Measurements from ENCODE around the gene SF3B2. TPM values are rescaled to one million over a fixed set of nuclear protein-coding genes. Genes with fewer than 3 reads are reported as not detected.
A peak's percentile ranks its signal among the peaks of the same experiment; 100 is the strongest.
"Not testable (repeated sequence)": the region's sequence is repeated elsewhere in the genome, so short reads cannot be mapped to it uniquely, and the experiment has no call there.

Gene SF3B2
- total RNA-seq, 2 donors from 2014 or later = 112 to 255 TPM

DNA sequence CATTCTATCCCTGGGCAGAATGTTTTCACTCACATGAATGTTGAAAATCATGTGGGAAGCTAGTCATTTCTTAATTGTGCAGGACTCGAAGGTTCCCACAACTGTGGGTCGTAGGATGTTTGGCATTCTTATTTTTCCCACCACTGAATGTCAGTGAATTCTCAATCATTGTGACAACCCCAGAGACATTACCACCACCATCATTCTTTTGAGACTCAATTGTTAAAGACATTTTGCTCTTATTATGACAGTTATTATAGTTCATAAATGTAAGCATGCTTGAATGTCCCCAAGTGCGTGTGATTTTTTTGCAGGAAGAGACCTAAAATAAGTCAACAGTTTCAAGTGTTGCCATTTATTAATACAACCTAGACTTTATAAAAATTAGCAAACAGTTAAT lies 36.9 kb downstream of the SF3B2 start:
- WGBS, 2 donors = 89 to 93% methylated on average over 3 of the region's 3 CpGs
- Histone ChIP-seq H3K27ac (no peak overlapping the region), H3K4me3 (no peak overlapping the region), H3K36me3 (replicated peaks in 1 of 2; ENCODE audit: insufficient read depth in 1 of 2, low read depth in 2 of 2) (no peaks in the 10 kb centered on the region), H3K4me1 (peaks cover 12% of the 10 kb centered on the region), H3K9me3 (no peaks in the 10 kb centered on the region), H3K27me3 (no peaks in the 10 kb centered on the region)
- DNase-seq = no peak
- intact Hi-C loops (cut with DNase I) = no loop called here
- no peak for ATAC-seq
- TF ChIP-seq POLR2A (IDR thresholded peaks at IDR 0.05) = no peak

DNA sequence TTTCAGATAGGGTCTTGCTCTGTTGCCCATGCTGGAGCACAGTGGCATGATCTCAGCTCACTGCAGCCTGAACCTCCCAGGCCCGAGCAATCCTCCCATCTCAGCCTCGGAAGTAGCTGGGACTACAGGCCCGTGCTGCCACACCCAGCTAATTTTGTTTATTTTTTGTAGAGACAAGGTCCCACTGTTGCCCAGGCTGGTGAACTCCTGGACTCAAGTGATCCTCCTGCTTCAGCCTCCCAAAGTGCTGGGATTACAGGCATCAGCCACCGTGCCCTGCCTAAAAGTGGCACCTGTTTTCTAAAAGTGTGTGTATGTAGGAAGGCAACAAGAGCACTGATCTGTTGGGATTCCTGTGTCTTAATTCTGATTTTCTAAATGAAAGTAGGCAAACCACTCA lies 38.1 kb downstream of the SF3B2 start:
- ATAC-seq (no peak), DNase-seq (no peak)
- H3K4me1 ChIP-seq = peaks cover 2% of the 10 kb centered on the region
- 84 to 100% methylated on average over 4 of the region's 4 CpGs for WGBS, 2 donors
- H3K36me3 ChIP-seq (replicated peaks in 1 of 2; ENCODE audit: insufficient read depth in 1 of 2, low read depth in 2 of 2) = no peaks in the 10 kb centered on the region
- H3K9me3 ChIP-seq = no peaks in the 10 kb centered on the region
- TF ChIP-seq, protein P1, sequence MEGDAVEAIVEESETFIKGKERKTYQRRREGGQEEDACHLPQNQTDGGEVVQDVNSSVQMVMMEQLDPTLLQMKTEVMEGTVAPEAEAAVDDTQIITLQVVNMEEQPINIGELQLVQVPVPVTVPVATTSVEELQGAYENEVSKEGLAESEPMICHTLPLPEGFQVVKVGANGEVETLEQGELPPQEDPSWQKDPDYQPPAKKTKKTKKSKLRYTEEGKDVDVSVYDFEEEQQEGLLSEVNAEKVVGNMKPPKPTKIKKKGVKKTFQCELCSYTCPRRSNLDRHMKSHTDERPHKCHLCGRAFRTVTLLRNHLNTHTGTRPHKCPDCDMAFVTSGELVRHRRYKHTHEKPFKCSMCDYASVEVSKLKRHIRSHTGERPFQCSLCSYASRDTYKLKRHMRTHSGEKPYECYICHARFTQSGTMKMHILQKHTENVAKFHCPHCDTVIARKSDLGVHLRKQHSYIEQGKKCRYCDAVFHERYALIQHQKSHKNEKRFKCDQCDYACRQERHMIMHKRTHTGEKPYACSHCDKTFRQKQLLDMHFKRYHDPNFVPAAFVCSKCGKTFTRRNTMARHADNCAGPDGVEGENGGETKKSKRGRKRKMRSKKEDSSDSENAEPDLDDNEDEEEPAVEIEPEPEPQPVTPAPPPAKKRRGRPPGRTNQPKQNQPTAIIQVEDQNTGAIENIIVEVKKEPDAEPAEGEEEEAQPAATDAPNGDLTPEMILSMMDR (IDR thresholded peaks at IDR 0.05) = no peak
- no peak for TF ChIP-seq POLR2A (IDR thresholded peaks at IDR 0.05)
- H3K4me3 ChIP-seq = no peak overlapping the region
- H3K27me3 ChIP-seq = no peaks in the 10 kb centered on the region
- no peak overlapping the region for H3K27ac ChIP-seq
- intact Hi-C loops (cut with DNase I) = no loop called here

GRCh38 chr11:66092125-66092524 lies 40.0 kb downstream of the SF3B2 start:
- DNase-seq; H3K9me3 ChIP-seq; H3K36me3 ChIP-seq (replicated peaks in 1 of 2; ENCODE audit: insufficient read depth in 1 of 2, low read depth in 2 of 2); H3K27me3 ChIP-seq; ATAC-seq; H3K4me1 ChIP-seq; intact Hi-C loops (cut with DNase I); H3K27ac ChIP-seq; H3K4me3 ChIP-seq: not testable (repeated sequence)
- 100% methylated on average over 2 of the region's 2 CpGs for WGBS, 2 donors

GRCh38 chr11:66099746-66100145 lies 47.6 kb downstream of the SF3B2 start:
- WGBS, 2 donors = 76 to 95% methylated on average over 10 of the region's 10 CpGs
- ATAC-seq; H3K36me3 ChIP-seq (replicated peaks in 1 of 2; ENCODE audit: insufficient read depth in 1 of 2, low read depth in 2 of 2); H3K27me3 ChIP-seq; H3K9me3 ChIP-seq; intact Hi-C loops (cut with DNase I); DNase-seq; H3K4me3 ChIP-seq: not testable (repeated sequence)
- Histone ChIP-seq H3K4me1 (peaks cover 19% of the 10 kb centered on the region), H3K27ac (peak overlapping the region in 3 of 4 donors; percentile 60 to 84 (median 67))

- H3K4me1 ChIP-seq = peaks cover 19% of the 10 kb centered on the region
- peak; percentile 96 for ATAC-seq
- H3K27me3 ChIP-seq = no peaks in the 10 kb centered on the region
- intact Hi-C loops (cut with DNase I) = no loop called here
- TF ChIP-seq POLR2A (IDR thresholded peaks at IDR 0.05) = no peak
- TF ChIP-seq, protein P1 (IDR thresholded peaks at IDR 0.05) = no peak
- H3K4me3 ChIP-seq = no peak overlapping the region
- DNase-seq = peak; percentile 84 to 94 (median 93)
- H3K27ac ChIP-seq = peak overlapping the region; percentile 50 to 84 (median 64)
- no peaks in the 10 kb centered on the region for H3K36me3 ChIP-seq (replicated peaks in 1 of 2; ENCODE audit: insufficient read depth in 1 of 2, low read depth in 2 of 2)
- no peaks in the 10 kb centered on the region for H3K9me3 ChIP-seq
- WGBS, 2 donors = 11 to 19% methylated on average over 10 to 14 of the region's 14 CpGs
Observed at GRCh38 chr11:66100272-66101065, 48.3 kb downstream of the SF3B2 start.

GRCh38 chr11:66101066-66101464 lies 48.9 kb downstream of the SF3B2 start:
- intact Hi-C loops (cut with DNase I) = no loop called here
- Histone ChIP-seq H3K27me3 (no peaks in the 10 kb centered on the region), H3K27ac (peak overlapping the region in 3 of 4 donors; percentile 60 to 84 (median 67)), H3K36me3 (replicated peaks in 1 of 2; ENCODE audit: insufficient read depth in 1 of 2, low read depth in 2 of 2) (no peaks in the 10 kb centered on the region), H3K4me3 (no peak overlapping the region), H3K4me1 (peaks cover 19% of the 10 kb centered on the region), H3K9me3 (no peaks in the 10 kb centered on the region)
- no peak for ATAC-seq
- 55 to 67% methylated on average over 3 of the region's 3 CpGs for WGBS, 2 donors
- TF ChIP-seq, protein P1 (IDR thresholded peaks at IDR 0.05) = no peak
- no peak for TF ChIP-seq POLR2A (IDR thresholded peaks at IDR 0.05)
- DNase-seq = no peak

Measured in body of pancreas (tissue), 4 donors.